Measurements from ENCODE around the gene LBH. TPM values are rescaled to one million over a fixed set of nuclear protein-coding genes. Genes with fewer than 3 reads are reported as not detected.
A peak's percentile ranks its signal among the peaks of the same experiment; 100 is the strongest.

LBH gene
- total and polyA plus RNA-seq, 2 experiments from 2014 or later, result 17.5 to 30.3 TPM

GRCh38 chr2:30224151-30224550 lies 7.2 kb upstream of the LBH start (continued):
- TF ChIP-seq ZNF462 (CRISPR knock-in tag; IDR thresholded peaks at IDR 0.05) (no peak), ETS1 (IDR thresholded peaks at IDR 0.05) (no peak), CREB1 (CRISPR knock-in tag; IDR thresholded peaks at IDR 0.05; ENCODE audit: low read depth) (no peak), STAT1 (IDR thresholded peaks at IDR 0.05; ENCODE audit: unreplicated experiment) (no peak)

- H3K9me2 ChIP-seq (ENCODE audit: insufficient read depth), result no peaks in the 10 kb centered on the region
- no peaks in the 10 kb centered on the region for H3F3A ChIP-seq (replicated peaks; ENCODE audit: low read depth)
- no peaks in the 10 kb centered on the region for H3K79me2 ChIP-seq (replicated peaks; ENCODE audit: insufficient read depth)
- peak overlapping the region; percentile 81 for H2AFZ ChIP-seq
- no peaks in the 10 kb centered on the region for H3K9me3 Mint-ChIP-seq
- peak; percentile 79 for ATAC-seq
- peaks cover 12% of the 10 kb centered on the region for H3K4me1 Mint-ChIP-seq
- peaks cover 11% of the 10 kb centered on the region for H3K27me3 ChIP-seq (ENCODE audit: insufficient read depth)
- peaks cover 4% of the 10 kb centered on the region; the same call in 1 of the 2 replicates for H3K4me1 ChIP-seq (ENCODE audit: insufficient read depth)
- H3K4me2 ChIP-seq, result no peak overlapping the region
- no peak overlapping the region for H3K27ac ChIP-seq (ENCODE audit: low read depth)
- TF ChIP-seq NANOG (IDR thresholded peaks at IDR 0.05; ENCODE audit: borderline replicate concordance) (no peak), ZNF462 (CRISPR knock-in tag; IDR thresholded peaks at IDR 0.05) (no peak)
- H3K4me3 Mint-ChIP-seq, result no peak overlapping the region
- H3K36me3 Mint-ChIP-seq (ENCODE audit: low read depth), result no peaks in the 10 kb centered on the region
- H3K27ac Mint-ChIP-seq, result no peak overlapping the region
- DNase-seq (ENCODE audit: low spot score), result no peak
- no peaks in the 10 kb centered on the region for H4K20me1 ChIP-seq (replicated peaks; ENCODE audit: insufficient read depth)
- peaks cover 14% of the 10 kb centered on the region for H3K27me3 Mint-ChIP-seq (ENCODE audit: insufficient read depth, low read depth, poor library complexity)
- H3K36me3 ChIP-seq (ENCODE audit: insufficient read depth), result no peaks in the 10 kb centered on the region
- H3K4me3 ChIP-seq, result no peak overlapping the region
Measured at GRCh38 chr2:30225131-30225762, 6.1 kb upstream of the LBH start.
